Upper lobe of left lung (tissue), 6 donors: ENCODE measurements around the gene HEPHL1. TPM values are rescaled to one million over a fixed set of nuclear protein-coding genes. Genes with fewer than 3 reads are reported as not detected.
A peak's percentile ranks its signal among the peaks of the same experiment; 100 is the strongest.

Experiments used
- ATAC-seq, 2 donors: fragments of 200-7000 bp; cut with Tn5 transposase; one replicate each; pipeline ENCODE4 v1.9.1; 2022; ENCODE audit warnings: mild to moderate bottlenecking in 2 of 2, moderate library complexity in 2 of 2; ENCODE audit not compliant: low FRiP score in 2 of 2
- DNase-seq, 2 donors: peaks; one replicate each; pipeline ENCODE4 v3.0.0-alpha.2; 2019 to 2020
- H3K27ac ChIP-seq, 4 donors: fragments of 200-600 bp; sonication (generic); one replicate each; pipeline ENCODE4 v1.5.1; 2016 to 2019
- H3K27me3 ChIP-seq, 4 donors: fragments of 200-600 bp; sonication (generic); one replicate each; pipeline ENCODE4 v1.5.1; 2017 to 2019
- H3K36me3 ChIP-seq, 4 donors: fragments of 200-600 bp; sonication (generic); one replicate each; pipeline ENCODE4 v1.5.1; 2016 to 2019
- H3K4me1 ChIP-seq, 4 donors: fragments of 200-600 bp; sonication (generic); one replicate each; pipeline ENCODE4 v1.5.1; 2018 to 2019
- H3K4me3 ChIP-seq, 4 donors: fragments of 200-600 bp; sonication (generic); one replicate each; pipeline ENCODE4 v1.5.1; 2017 to 2019; ENCODE audit warnings: mild to moderate bottlenecking in 2 of 4, moderate library complexity in 1 of 4
- H3K9me3 ChIP-seq, 4 donors: fragments of 200-600 bp; sonication (generic); one replicate each; pipeline ENCODE4 v1.5.1; 2018 to 2019
- EP300 ChIP-seq, 4 donors: sonication (generic); formaldehyde crosslinking; IDR thresholded peaks; one replicate each; pipeline ENCODE4 v1.5.1; 2017; ENCODE audit warnings: antibody characterized with exemption in 4 of 4, control low read depth in 2 of 4
- POLR2A ChIP-seq, 4 donors: fragments of 450-650 bp; IDR thresholded peaks; one replicate each; pipeline ENCODE4 v1.5.1; 2016 to 2017; ENCODE audit warnings: antibody characterized with exemption in 4 of 4, mild to moderate bottlenecking in 2 of 4
- POLR2AphosphoS5 ChIP-seq, 2 donors: sonication (generic); formaldehyde crosslinking; IDR thresholded peaks; one replicate each; pipeline ENCODE4 v1.5.1; 2017; ENCODE audit warnings: antibody characterized with exemption in 2 of 2
- WGBS, 2 donors: methylation state at CpG; one replicate each; pipeline ENCODE4 v1.1.5; 2017 to 2018; 5-methylcytosine and 5-hydroxymethylcytosine counted together
- total RNA-seq, 6 donors: library from RNA; depleted of rRNA in 4 of 6; stranded (reverse); fragments of >200 nt in 4 of 6; gene quantifications; one replicate each; pipeline versions ENCODE4 v1.1.0 to v1.2.1, GENCODE V29; 2016 to 2021
- TF ChIP-seq, protein P1 (sequence below), 6 experiments: fragments of 450-650 bp in 4 of 6; fragments of 200-600 bp in 2 of 6; sonication (generic) in 2 of 6; IDR thresholded peaks; one replicate each; pipeline ENCODE4 v1.5.1; 2016 to 2019; ENCODE audit warnings: antibody characterized with exemption in 6 of 6
- donor health status: DM: no; HTN: no; CAD: no; lungs with moderate emphysema.
- donor health status: DM: no; HTN: yes; CAD: no; lungs with severe emphysema.

HEPHL1 gene
- total RNA-seq, 6 donors from 2014 or later = not detected

DNA sequence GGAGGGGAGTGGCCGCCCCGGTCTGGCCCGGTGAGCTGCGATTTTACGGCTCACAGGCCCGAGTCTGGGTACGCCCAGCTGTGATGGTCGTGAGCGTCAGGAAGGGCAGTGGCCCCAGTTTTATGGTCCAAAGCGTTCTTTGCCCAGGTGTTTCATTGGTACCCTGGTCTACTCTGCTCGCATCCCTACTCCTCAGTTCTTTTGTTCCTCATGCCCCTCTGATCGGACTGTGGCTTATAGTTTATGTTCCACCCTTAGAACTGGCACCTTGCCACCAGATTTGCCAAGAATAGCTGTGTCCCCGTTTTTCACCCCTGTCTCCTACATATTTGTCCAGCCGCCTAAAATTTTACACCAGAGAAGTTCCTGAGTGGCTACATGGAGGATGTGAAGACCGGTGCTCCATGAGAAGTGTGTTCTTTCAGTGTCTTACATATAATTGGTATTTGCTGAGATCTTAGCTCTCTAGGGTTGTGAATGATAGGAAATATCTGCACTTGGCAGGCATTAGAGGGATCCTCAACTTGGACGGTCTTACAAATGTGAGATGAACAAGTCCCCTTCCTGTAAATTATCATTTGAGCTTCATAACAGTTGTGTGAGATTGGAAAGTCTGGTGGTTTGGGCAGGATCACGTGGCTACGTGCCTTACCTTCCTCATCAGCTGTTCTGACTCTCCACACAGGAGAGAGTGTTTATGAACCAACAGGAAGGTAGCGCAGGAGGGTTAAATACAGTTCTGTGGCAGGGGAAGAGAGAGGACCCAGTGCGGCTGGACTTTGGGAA, 108.6 kb downstream of the HEPHL1 start:
- no peaks in the 10 kb centered on the region for H3K36me3 ChIP-seq
- H3K9me3 ChIP-seq = no peaks in the 10 kb centered on the region
- TF ChIP-seq POLR2AphosphoS5 (IDR thresholded peaks at IDR 0.05) (no peak), POLR2A (IDR thresholded peaks at IDR 0.05) (peak in 1 of 4 donors; percentile 10)
- peaks cover 38 to 61% (median 43%) of the 10 kb centered on the region in 4 donors for H3K4me1 ChIP-seq
- DNase-seq = peak in 1 of 2 donors; percentile 49
- H3K4me3 ChIP-seq = peak overlapping the region; percentile 21 to 83 (median 70)
- peak overlapping the region; percentile 92 to 97 (median 96) for H3K27ac ChIP-seq
- peak in 1 of 2 donors; percentile 81 for ATAC-seq
- H3K27me3 ChIP-seq = no peaks in the 10 kb centered on the region
- 15 to 17% methylated on average over 13 to 14 of the region's 20 CpGs for WGBS, 2 donors

GRCh38 chr11:94130298-94131046, 109.3 kb downstream of the HEPHL1 start:
- TF ChIP-seq, protein P1, sequence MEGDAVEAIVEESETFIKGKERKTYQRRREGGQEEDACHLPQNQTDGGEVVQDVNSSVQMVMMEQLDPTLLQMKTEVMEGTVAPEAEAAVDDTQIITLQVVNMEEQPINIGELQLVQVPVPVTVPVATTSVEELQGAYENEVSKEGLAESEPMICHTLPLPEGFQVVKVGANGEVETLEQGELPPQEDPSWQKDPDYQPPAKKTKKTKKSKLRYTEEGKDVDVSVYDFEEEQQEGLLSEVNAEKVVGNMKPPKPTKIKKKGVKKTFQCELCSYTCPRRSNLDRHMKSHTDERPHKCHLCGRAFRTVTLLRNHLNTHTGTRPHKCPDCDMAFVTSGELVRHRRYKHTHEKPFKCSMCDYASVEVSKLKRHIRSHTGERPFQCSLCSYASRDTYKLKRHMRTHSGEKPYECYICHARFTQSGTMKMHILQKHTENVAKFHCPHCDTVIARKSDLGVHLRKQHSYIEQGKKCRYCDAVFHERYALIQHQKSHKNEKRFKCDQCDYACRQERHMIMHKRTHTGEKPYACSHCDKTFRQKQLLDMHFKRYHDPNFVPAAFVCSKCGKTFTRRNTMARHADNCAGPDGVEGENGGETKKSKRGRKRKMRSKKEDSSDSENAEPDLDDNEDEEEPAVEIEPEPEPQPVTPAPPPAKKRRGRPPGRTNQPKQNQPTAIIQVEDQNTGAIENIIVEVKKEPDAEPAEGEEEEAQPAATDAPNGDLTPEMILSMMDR (IDR thresholded peaks at IDR 0.05) = no peak
- TF ChIP-seq POLR2A (IDR thresholded peaks at IDR 0.05) (peak in 1 of 4 donors; percentile 63), EP300 (IDR thresholded peaks at IDR 0.05) (peak in 3 of 4 donors; percentile 13 to 91 (median 63)), POLR2AphosphoS5 (IDR thresholded peaks at IDR 0.05) (peak; percentile 69 to 92)
- H3K4me3 ChIP-seq = peak overlapping the region in 3 of 4 donors; percentile 62 to 83 (median 78)
- 38 to 53% methylated on average over 7 of the region's 7 CpGs for WGBS, 2 donors
- H3K27ac ChIP-seq = peak overlapping the region; percentile 92 to 97 (median 96)
- H3K4me1 ChIP-seq = peaks cover 44 to 69% (median 49%) of the 10 kb centered on the region in 4 donors
- no peaks in the 10 kb centered on the region for H3K9me3 ChIP-seq
- DNase-seq (peak in 1 of 2 donors; percentile 73), ATAC-seq (peak; percentile 48 to 59)
- no peaks in the 10 kb centered on the region for H3K36me3 ChIP-seq
- H3K27me3 ChIP-seq = no peaks in the 10 kb centered on the region

GRCh38 chr11:94131047-94131717, 110.0 kb downstream of the HEPHL1 start:
- peaks cover 49 to 76% (median 51%) of the 10 kb centered on the region in 4 donors for H3K4me1 ChIP-seq
- peak overlapping the region in 3 of 4 donors; percentile 62 to 83 (median 78) for H3K4me3 ChIP-seq
- H3K27me3 ChIP-seq = no peaks in the 10 kb centered on the region
- no peaks in the 10 kb centered on the region for H3K9me3 ChIP-seq
- DNase-seq = no peak
- no peak for ATAC-seq
- H3K27ac ChIP-seq = peak overlapping the region; percentile 92 to 97 (median 96)
- TF ChIP-seq POLR2AphosphoS5 (IDR thresholded peaks at IDR 0.05) (no peak), EP300 (IDR thresholded peaks at IDR 0.05) (no peak), POLR2A (IDR thresholded peaks at IDR 0.05) (no peak)
- TF ChIP-seq, protein P1 (IDR thresholded peaks at IDR 0.05) = no peak
- no peaks in the 10 kb centered on the region for H3K36me3 ChIP-seq
- 54 to 84% methylated on average over 3 of the region's 3 CpGs for WGBS, 2 donors

- Histone ChIP-seq H3K9me3 (no peaks in the 10 kb centered on the region), H3K4me1 (peaks cover 49 to 78% (median 51%) of the 10 kb centered on the region in 4 donors), H3K36me3 (no peaks in the 10 kb centered on the region), H3K27me3 (no peaks in the 10 kb centered on the region), H3K27ac (peak overlapping the region; percentile 92 to 97 (median 96)), H3K4me3 (peak overlapping the region in 1 of 4 donors; percentile 83)
- 27 to 35% methylated on average over 1 of the region's 1 CpG for WGBS, 2 donors
- no peak for DNase-seq
- no peak for ATAC-seq
- TF ChIP-seq POLR2AphosphoS5 (IDR thresholded peaks at IDR 0.05) = no peak
- TF ChIP-seq, protein P1 (IDR thresholded peaks at IDR 0.05) = no peak
- no peak for TF ChIP-seq POLR2A (IDR thresholded peaks at IDR 0.05)
- no peak for TF ChIP-seq EP300 (IDR thresholded peaks at IDR 0.05)
These were observed 110.6 kb downstream of the HEPHL1 start for GRCh38 chr11:94131718-94132115.
